PC-9 (cell line): ENCODE data around the gene AFG3L2. TPM values are rescaled to one million over a fixed set of nuclear protein-coding genes. Genes with fewer than 3 reads are reported as not detected.

Source experiments
- BruUV-seq: library from RNA; stranded (reverse); fragments of 400-500 nt; replicated peaks from 2 replicates; lab custom pipeline; 2021; lab: Mats Ljungman, UMichigan
- CTCF ChIA-PET: fragments of 300-600 bp; sonication (Branson Sonifier 250); formaldehyde crosslinking; loops from one replicate; lab custom pipeline; 2022; ENCODE audit warnings: antibody characterized with exemption; lab: Charles Lee
- POLR2A ChIA-PET: fragments of 300-600 bp; sonication (Branson Sonifier 250); formaldehyde crosslinking; loops from one replicate; lab custom pipeline; 2022; ENCODE audit warnings: antibody characterized with exemption; ENCODE audit not compliant: unreplicated experiment; lab: Charles Lee
- DNase-seq, 2 experiments: peaks; one replicate each; pipeline versions ENCODE4 v3.0.0 to v3.0.0-alpha.2; 2015 to 2022; ENCODE audit warnings: mixed read lengths in 1 of 2
- H2AFZ ChIP-seq: fragments of 200-600 bp; sonication (generic); 2 replicates; pipeline ENCODE4 v1.8.1; 2017; ENCODE audit warnings: antibody characterized with exemption
- H3F3A ChIP-seq: fragments of 200-600 bp; sonication (generic); 2 replicates; pipeline ENCODE4 v1.8.1; 2017; ENCODE audit warnings: antibody characterized with exemption, mild to moderate bottlenecking, low read depth; ENCODE audit not compliant: insufficient read depth
- H3K27ac ChIP-seq: fragments of 200-600 bp; sonication (generic); 2 replicates; pipeline ENCODE4 v1.6.1; 2016; ENCODE audit warnings: mixed run types
- H3K27me3 ChIP-seq: fragments of 200-600 bp; sonication (generic); 2 replicates; pipeline ENCODE4 v1.6.1; 2016; ENCODE audit warnings: low read depth, mixed run types; ENCODE audit not compliant: insufficient read depth
- H3K36me3 ChIP-seq: fragments of 200-600 bp; sonication (generic); 2 replicates; pipeline ENCODE4 v1.6.1; 2016; ENCODE audit warnings: low read depth, mixed run types
- H3K4me1 ChIP-seq: fragments of 200-600 bp; sonication (generic); replicated peaks from 2 replicates; pipeline ENCODE4 v1.6.1; 2016; ENCODE audit warnings: mixed run types; ENCODE audit not compliant: insufficient read depth
- H3K4me2 ChIP-seq: fragments of 200-600 bp; sonication (generic); 2 replicates; pipeline ENCODE4 v1.6.1; 2017; ENCODE audit warnings: mixed run types
- H3K4me3 ChIP-seq: fragments of 200-600 bp; sonication (generic); 2 replicates; pipeline ENCODE4 v1.6.1; 2016; ENCODE audit warnings: mixed run types
- H3K79me2 ChIP-seq: fragments of 200-600 bp; sonication (generic); 2 replicates; pipeline ENCODE4 v1.6.1; 2017; ENCODE audit warnings: low read depth, mixed run types
- H3K9me2 ChIP-seq: fragments of 200-600 bp; sonication (generic); 2 replicates; pipeline ENCODE4 v1.8.1; 2017; ENCODE audit warnings: mild to moderate bottlenecking; ENCODE audit not compliant: insufficient read depth
- H3K9me3 ChIP-seq: fragments of 200-600 bp; sonication (generic); 2 replicates; pipeline ENCODE4 v1.8.1; 2016; ENCODE audit warnings: low read depth; ENCODE audit not compliant: insufficient read depth
- H4K20me1 ChIP-seq: fragments of 200-600 bp; sonication (generic); 2 replicates; pipeline ENCODE4 v1.8.1; 2017; ENCODE audit not compliant: insufficient read depth
- EZH2 ChIP-seq: fragments of 200-600 bp; sonication (generic); IDR thresholded peaks from 2 replicates; pipeline ENCODE4 v1.8.0; 2017; ENCODE audit warnings: antibody characterized with exemption, low read depth
- intact Hi-C: fragments of 100-400 bp; cut with micrococcal nuclease; formaldehyde crosslinking; loops from one replicate; pipeline ENCODE4 v1.10.0; 2022; ENCODE audit not compliant: unreplicated experiment
- total RNA-seq: library from RNA; stranded (reverse); gene quantifications from 2 replicates; pipeline ENCODE4 v1.2.3, GENCODE V29; 2021
- TF ChIP-seq, protein P1 (sequence below): fragments of 200-600 bp; sonication (generic); conservative IDR thresholded peaks from 2 replicates; pipeline ENCODE4 v1.6.1; 2017; ENCODE audit warnings: mixed run types, antibody characterized with exemption, mild to moderate bottlenecking, moderate library complexity

AFG3L2 gene
- total RNA-seq, 1 experiment from 2014 or later: 69.4 TPM

DNA sequence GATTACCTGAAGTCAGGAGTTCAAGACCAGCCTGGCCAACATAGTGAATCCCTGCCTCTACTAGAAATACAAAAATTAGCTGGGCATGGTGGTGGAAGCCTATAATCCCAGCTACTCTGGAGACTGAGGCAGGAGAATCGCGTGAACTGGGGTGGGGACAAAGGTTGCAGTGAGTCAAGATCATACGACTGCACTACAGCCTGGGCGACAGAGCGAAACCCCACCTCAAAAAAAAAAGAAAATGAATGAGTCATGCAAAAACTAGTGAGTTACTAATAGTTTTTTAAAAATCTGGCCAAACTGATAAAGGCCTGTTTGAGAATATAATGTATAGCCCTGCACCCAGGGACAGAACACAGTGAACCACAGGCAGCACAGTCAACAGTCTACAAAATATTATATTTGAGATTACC, 17.5 kb downstream of the AFG3L2 start:
- TF ChIP-seq, protein P1, sequence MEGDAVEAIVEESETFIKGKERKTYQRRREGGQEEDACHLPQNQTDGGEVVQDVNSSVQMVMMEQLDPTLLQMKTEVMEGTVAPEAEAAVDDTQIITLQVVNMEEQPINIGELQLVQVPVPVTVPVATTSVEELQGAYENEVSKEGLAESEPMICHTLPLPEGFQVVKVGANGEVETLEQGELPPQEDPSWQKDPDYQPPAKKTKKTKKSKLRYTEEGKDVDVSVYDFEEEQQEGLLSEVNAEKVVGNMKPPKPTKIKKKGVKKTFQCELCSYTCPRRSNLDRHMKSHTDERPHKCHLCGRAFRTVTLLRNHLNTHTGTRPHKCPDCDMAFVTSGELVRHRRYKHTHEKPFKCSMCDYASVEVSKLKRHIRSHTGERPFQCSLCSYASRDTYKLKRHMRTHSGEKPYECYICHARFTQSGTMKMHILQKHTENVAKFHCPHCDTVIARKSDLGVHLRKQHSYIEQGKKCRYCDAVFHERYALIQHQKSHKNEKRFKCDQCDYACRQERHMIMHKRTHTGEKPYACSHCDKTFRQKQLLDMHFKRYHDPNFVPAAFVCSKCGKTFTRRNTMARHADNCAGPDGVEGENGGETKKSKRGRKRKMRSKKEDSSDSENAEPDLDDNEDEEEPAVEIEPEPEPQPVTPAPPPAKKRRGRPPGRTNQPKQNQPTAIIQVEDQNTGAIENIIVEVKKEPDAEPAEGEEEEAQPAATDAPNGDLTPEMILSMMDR: no peak
- no peak for TF ChIP-seq EZH2
- intact Hi-C loops: no loop called here
- Histone ChIP-seq H3K79me2 (no peaks in the 10 kb centered on the region), H3F3A (0 out of 2 replicates have a peak, but pooled peaks cover 3% of the 10 kb centered on the region), H3K4me2 (no peak overlapping the region), H4K20me1 (peaks cover 3% of the 10 kb centered on the region; the same call in 1 of the 2 replicates), H3K27me3 (no peaks in the 10 kb centered on the region), H3K4me1 (no peaks in the 10 kb centered on the region), H2AFZ (no peak overlapping the region), H3K36me3 (peaks cover 28% of the 10 kb centered on the region), H3K4me3 (no peak overlapping the region), H3K27ac (no peak overlapping the region), H3K9me3 (no peaks in the 10 kb centered on the region), H3K9me2 (no peaks in the 10 kb centered on the region)
- BruUV-seq: no TSS peak
- ChIA-PET POLR2A (interaction anchor here (0.6 kb wide), 1 partner anchor 76 kb away, joined by 3 read pairs; no protein-coding TSS in a partner anchor), CTCF (no interaction called here)
- DNase-seq: no peak

DNA sequence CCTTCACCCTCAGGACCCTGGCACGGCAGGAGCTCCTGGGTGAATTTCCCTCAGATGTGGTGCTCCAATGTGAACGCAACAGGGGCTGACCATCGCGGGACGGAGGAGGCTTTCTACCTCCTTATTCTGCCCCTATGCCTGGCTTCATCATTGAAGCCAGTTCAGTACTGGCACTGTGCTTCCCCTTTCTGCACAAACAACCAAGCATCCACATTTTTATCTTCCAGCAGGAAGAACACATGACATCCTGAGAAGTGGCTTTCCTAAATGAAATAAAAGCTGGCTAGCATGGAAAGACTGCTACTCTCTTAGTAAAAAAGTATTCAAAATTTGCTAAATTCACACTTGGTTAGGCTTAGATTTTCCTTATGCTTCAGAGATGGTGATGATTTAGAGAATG, 24.8 kb downstream of the AFG3L2 start:
- Histone ChIP-seq H3K27me3 (no peaks in the 10 kb centered on the region), H3K79me2 (no peaks in the 10 kb centered on the region), H3K36me3 (peaks cover 36% of the 10 kb centered on the region), H3K4me3 (no peak overlapping the region), H3K27ac (no peak overlapping the region), H3K9me2 (no peaks in the 10 kb centered on the region), H3K9me3 (no peaks in the 10 kb centered on the region), H4K20me1 (peaks cover 11% of the 10 kb centered on the region; the same call in 1 of the 2 replicates), H2AFZ (no peak overlapping the region), H3K4me1 (no peaks in the 10 kb centered on the region), H3F3A (peaks cover 4% of the 10 kb centered on the region; the same call in 1 of the 2 replicates), H3K4me2 (no peak overlapping the region)
- ChIA-PET POLR2A (no interaction called here), CTCF (no interaction called here)
- TF ChIP-seq EZH2: no peak
- TF ChIP-seq, protein P1: no peak
- intact Hi-C loops: no loop called here
- BruUV-seq: no TSS peak
- DNase-seq: no peak

DNA sequence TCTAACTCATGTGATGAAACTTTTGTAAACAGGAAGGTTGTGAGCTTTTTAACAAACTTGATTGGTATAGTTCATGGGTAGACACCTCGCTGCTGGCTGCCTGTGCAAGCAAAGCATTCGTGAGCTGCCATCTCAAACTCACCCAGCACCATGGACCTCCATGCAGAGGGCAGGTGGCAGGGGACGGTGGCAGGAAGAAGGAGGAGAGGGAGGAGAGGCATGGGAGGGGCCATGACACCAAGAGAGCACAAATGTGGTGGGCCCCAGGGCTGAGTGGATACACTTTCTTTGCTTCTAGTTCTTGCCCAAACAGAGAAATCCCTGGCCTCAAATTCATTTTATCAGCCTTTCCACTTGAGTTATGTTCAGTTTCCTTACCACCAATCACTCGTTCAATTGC, 29.1 kb downstream of the AFG3L2 start:
- Histone ChIP-seq H3F3A (peaks cover 4% of the 10 kb centered on the region; the same call in 1 of the 2 replicates), H3K27ac (no peak overlapping the region), H3K27me3 (no peaks in the 10 kb centered on the region), H2AFZ (no peak overlapping the region), H3K9me2 (no peaks in the 10 kb centered on the region), H3K4me1 (no peaks in the 10 kb centered on the region), H4K20me1 (peaks cover 10% of the 10 kb centered on the region), H3K9me3 (no peaks in the 10 kb centered on the region), H3K4me3 (no peak overlapping the region), H3K36me3 (peaks cover 35% of the 10 kb centered on the region), H3K4me2 (no peak overlapping the region), H3K79me2 (no peaks in the 10 kb centered on the region)
- no TSS peak for BruUV-seq
- CTCF ChIA-PET: interaction anchor here (1.0 kb wide), 1 partner anchor 20 kb away, joined by 4 read pairs; no protein-coding TSS in a partner anchor
- DNase-seq: no peak
- POLR2A ChIA-PET: no interaction called here
- intact Hi-C loops: no loop called here
- no peak for TF ChIP-seq EZH2
- TF ChIP-seq, protein P1: no peak
